Osteoblast (primary cell): ENCODE results near the gene GLP1R. TPM values are rescaled to one million over a fixed set of nuclear protein-coding genes. Genes with fewer than 3 reads are reported as not detected.

Source experiments
- DNase-seq: peaks from one replicate; pipeline ENCODE4 v3.0.0; 2011; ENCODE audit warnings: low spot score, mixed read lengths; ENCODE audit not compliant: insufficient read length; ENCODE audit errors: missing footprints
- H2AFZ ChIP-seq: 2 replicates; pipeline ENCODE4 v1.6.0; 2011; ENCODE audit warnings: mild to moderate bottlenecking, low read length
- H3K27ac ChIP-seq: 2 replicates; pipeline ENCODE4 v1.5.1; 2011; ENCODE audit warnings: mild to moderate bottlenecking, low read depth, low read length, moderate library complexity
- H3K27me3 ChIP-seq: 2 replicates; pipeline ENCODE4 v1.6.0; 2012; ENCODE audit warnings: mild to moderate bottlenecking, control low read depth, inconsistent platforms, low read length, moderate library complexity; ENCODE audit not compliant: insufficient read depth
- H3K36me3 ChIP-seq: 2 replicates; pipeline ENCODE4 v1.5.1; 2011; ENCODE audit warnings: mild to moderate bottlenecking, low read length, control low read depth, moderate library complexity; ENCODE audit not compliant: insufficient read depth
- H3K4me1 ChIP-seq: 2 replicates; pipeline ENCODE4 v1.5.1; 2011; ENCODE audit warnings: mild to moderate bottlenecking, low read length, control low read depth, moderate library complexity; ENCODE audit not compliant: insufficient read depth
- H3K4me2 ChIP-seq: 2 replicates; pipeline ENCODE4 v1.6.0; 2011; ENCODE audit warnings: mild to moderate bottlenecking, low read length; ENCODE audit not compliant: insufficient read depth
- H3K4me3 ChIP-seq: fragments of 200-600 bp; sonication (generic); 3 replicates; pipeline ENCODE4 v1.5.1; 2012; ENCODE audit warnings: mild to moderate bottlenecking, low read length, inconsistent platforms; ENCODE audit not compliant: insufficient read depth
- H3K79me2 ChIP-seq: 2 replicates; pipeline ENCODE4 v1.6.0; 2012; ENCODE audit warnings: mild to moderate bottlenecking, low read length, control low read depth, inconsistent platforms; ENCODE audit not compliant: insufficient read depth
- H3K9me3 ChIP-seq: 2 replicates; pipeline ENCODE4 v1.5.1; 2011; ENCODE audit warnings: low read depth, low read length, control low read depth
- H4K20me1 ChIP-seq: 2 replicates; pipeline ENCODE4 v1.6.0; 2012; ENCODE audit warnings: mild to moderate bottlenecking, low read length, control low read depth; ENCODE audit not compliant: insufficient read depth
- total RNA-seq: library from RNA; depleted of rRNA; stranded (reverse); fragments of >200 nt; gene quantifications from 2 replicates; pipeline ENCODE4 v1.2.3, GENCODE V29; 2012
- TF ChIP-seq, protein P1 (sequence below): IDR thresholded peaks from 2 replicates; pipeline ENCODE4 v1.5.1; 2011; ENCODE audit warnings: mild to moderate bottlenecking, low read depth, low read length, moderate library complexity; ENCODE audit errors: extremely low read depth

GLP1R gene
- total RNA-seq, 1 donor: not detected

DNA sequence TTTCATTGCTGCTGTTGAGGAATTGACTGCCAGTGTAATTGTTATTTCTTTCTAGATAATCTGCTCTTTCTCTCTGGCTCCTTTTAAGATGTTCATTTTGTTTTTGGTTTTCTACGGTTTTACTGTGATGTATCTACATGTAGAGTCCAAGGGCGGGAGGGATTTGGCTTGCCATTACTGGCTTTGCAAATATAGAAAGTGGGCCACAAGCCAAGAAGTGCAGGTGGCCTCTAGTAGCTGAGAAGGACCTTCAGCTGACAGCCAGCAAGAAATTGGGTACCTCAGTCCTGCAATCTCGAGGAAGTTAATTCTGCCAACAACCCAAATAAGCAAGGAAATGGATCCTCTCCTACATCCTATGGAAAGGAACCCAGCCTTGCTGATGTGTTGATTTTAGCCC is 42.8 kb upstream of the GLP1R start:
- Histone ChIP-seq H3K9me3 (no peaks in the 10 kb centered on the region), H3K36me3 (no peaks in the 10 kb centered on the region), H3K4me1 (no peaks in the 10 kb centered on the region), H3K4me3 (no peak overlapping the region), H4K20me1 (no peaks in the 10 kb centered on the region), H3K79me2 (no peaks in the 10 kb centered on the region), H3K27me3 (no peaks in the 10 kb centered on the region), H3K4me2 (no peak overlapping the region), H3K27ac (no peak overlapping the region), H2AFZ (no peak overlapping the region)
- peak; percentile 42 for DNase-seq
- TF ChIP-seq, protein P1, sequence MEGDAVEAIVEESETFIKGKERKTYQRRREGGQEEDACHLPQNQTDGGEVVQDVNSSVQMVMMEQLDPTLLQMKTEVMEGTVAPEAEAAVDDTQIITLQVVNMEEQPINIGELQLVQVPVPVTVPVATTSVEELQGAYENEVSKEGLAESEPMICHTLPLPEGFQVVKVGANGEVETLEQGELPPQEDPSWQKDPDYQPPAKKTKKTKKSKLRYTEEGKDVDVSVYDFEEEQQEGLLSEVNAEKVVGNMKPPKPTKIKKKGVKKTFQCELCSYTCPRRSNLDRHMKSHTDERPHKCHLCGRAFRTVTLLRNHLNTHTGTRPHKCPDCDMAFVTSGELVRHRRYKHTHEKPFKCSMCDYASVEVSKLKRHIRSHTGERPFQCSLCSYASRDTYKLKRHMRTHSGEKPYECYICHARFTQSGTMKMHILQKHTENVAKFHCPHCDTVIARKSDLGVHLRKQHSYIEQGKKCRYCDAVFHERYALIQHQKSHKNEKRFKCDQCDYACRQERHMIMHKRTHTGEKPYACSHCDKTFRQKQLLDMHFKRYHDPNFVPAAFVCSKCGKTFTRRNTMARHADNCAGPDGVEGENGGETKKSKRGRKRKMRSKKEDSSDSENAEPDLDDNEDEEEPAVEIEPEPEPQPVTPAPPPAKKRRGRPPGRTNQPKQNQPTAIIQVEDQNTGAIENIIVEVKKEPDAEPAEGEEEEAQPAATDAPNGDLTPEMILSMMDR: no peak

DNA sequence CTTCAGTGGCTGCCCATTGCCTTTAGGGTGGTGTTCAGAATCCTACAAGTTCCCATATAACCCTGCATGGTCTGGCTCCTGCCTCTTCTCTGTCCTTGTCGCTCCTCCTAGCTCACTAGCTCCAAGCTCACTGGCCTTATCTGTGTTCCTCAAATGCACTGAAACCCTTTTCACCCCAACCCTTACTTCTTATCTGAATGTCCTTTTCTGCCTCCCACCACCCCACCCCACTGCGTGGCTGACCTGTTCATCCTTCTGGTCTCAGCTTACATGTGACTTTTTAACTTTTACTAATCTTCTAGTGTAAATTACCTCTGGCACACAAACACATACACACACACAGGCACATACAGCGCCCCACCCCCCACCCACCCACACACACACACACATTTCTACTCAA is 41.0 kb upstream of the GLP1R start:
- Histone ChIP-seq H3K9me3 (no peaks in the 10 kb centered on the region), H3K79me2 (no peaks in the 10 kb centered on the region), H3K4me3 (no peak overlapping the region), H3K4me2 (no peak overlapping the region), H2AFZ (no peak overlapping the region), H3K27ac (no peak overlapping the region), H3K36me3 (no peaks in the 10 kb centered on the region), H3K27me3 (no peaks in the 10 kb centered on the region), H3K4me1 (no peaks in the 10 kb centered on the region), H4K20me1 (no peaks in the 10 kb centered on the region)
- DNase-seq: no peak
- TF ChIP-seq, protein P1: no peak

DNA sequence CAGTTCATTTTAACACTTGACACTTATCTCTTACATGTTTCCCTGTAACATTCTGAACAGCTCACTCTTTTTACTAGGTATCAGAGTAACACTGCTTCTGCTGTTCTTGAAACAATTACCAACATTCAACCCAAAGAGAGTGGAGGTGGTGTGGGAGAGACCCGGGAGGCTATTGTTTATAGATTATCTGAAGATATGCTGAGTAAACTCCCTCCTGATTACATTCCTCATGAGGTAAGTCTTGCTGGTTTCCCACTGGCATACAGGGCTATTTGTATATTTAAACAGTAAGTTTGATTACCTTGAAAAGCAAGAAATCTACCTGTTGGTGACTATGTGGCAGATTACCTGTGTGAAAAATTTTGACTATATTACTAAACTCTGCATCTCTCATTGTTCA is 39.8 kb upstream of the GLP1R start:
- no peak overlapping the region for H3K4me3 ChIP-seq
- H3K4me2 ChIP-seq: no peak overlapping the region
- H3K36me3 ChIP-seq: no peaks in the 10 kb centered on the region
- H3K9me3 ChIP-seq: no peaks in the 10 kb centered on the region
- H3K4me1 ChIP-seq: no peaks in the 10 kb centered on the region
- H3K27me3 ChIP-seq: no peaks in the 10 kb centered on the region
- no peaks in the 10 kb centered on the region for H3K79me2 ChIP-seq
- no peak overlapping the region for H3K27ac ChIP-seq
- TF ChIP-seq, protein P1: no peak
- no peak overlapping the region for H2AFZ ChIP-seq
- DNase-seq: no peak
- H4K20me1 ChIP-seq: no peaks in the 10 kb centered on the region

DNA sequence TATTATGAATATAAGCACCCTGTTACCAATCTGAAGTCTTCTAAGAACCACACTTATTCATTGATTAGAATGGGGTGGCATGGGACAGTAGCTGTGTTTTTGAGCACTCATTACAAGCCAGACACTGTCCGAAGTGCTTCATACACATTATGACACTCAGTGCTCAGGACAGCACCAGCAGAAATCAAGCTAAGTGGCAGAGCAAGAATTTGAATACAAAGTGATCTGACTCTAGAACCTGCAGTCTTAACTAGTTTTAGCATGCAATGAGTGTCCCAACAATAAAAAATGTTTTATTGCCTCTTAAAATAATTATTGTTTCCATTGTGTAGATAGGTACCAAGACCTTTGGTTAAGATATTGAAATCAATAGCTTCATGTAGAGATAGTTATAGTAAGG is 39.1 kb upstream of the GLP1R start:
- H3K4me1 ChIP-seq: no peaks in the 10 kb centered on the region
- TF ChIP-seq, protein P1: no peak
- no peaks in the 10 kb centered on the region for H4K20me1 ChIP-seq
- no peak overlapping the region for H3K27ac ChIP-seq
- no peaks in the 10 kb centered on the region for H3K9me3 ChIP-seq
- no peaks in the 10 kb centered on the region for H3K36me3 ChIP-seq
- no peak overlapping the region for H2AFZ ChIP-seq
- no peak overlapping the region for H3K4me2 ChIP-seq
- H3K4me3 ChIP-seq: no peak overlapping the region
- no peaks in the 10 kb centered on the region for H3K27me3 ChIP-seq
- no peak for DNase-seq
- H3K79me2 ChIP-seq: no peaks in the 10 kb centered on the region
